ENCODE measurements around the gene ZNF726. TPM values are rescaled to one million over a fixed set of nuclear protein-coding genes. Genes with fewer than 3 reads are reported as not detected.

The ZNF726 gene
- polyA plus RNA-seq, 2 of the 4 experiments (the other 2 are of a cell fraction) = 1.3 to 2.1 TPM

DNA sequence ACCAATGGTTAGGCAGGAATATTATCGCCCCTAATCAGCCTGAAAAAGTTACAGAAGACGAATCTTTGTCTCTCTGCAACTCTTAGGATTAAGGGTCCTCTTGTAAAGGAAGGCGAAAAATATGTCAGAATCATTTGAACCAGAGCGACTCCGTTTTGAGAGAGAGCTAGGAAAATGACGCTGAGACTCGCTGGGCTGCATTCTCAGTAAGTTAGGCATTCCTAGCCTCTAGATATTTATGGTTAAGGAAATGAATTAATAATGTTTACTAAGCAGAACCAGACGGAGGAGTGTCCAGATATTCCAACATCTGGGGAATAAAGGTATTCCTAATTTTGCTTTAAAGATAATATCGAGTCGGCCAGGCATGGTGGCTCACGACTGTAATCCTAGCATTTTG lies 755 bp upstream of the ZNF726 start (continued):
- TF ChIP-seq, protein P1, sequence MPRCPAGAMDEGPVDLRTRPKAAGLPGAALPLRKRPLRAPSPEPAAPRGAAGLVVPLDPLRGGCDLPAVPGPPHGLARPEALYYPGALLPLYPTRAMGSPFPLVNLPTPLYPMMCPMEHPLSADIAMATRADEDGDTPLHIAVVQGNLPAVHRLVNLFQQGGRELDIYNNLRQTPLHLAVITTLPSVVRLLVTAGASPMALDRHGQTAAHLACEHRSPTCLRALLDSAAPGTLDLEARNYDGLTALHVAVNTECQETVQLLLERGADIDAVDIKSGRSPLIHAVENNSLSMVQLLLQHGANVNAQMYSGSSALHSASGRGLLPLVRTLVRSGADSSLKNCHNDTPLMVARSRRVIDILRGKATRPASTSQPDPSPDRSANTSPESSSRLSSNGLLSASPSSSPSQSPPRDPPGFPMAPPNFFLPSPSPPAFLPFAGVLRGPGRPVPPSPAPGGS (IDR thresholded peaks at IDR 0.05) = no peak
- TF ChIP-seq CBX2 (IDR thresholded peaks at IDR 0.05; ENCODE audit: borderline replicate concordance, low read depth) = no peak
- TF ChIP-seq, protein P2, sequence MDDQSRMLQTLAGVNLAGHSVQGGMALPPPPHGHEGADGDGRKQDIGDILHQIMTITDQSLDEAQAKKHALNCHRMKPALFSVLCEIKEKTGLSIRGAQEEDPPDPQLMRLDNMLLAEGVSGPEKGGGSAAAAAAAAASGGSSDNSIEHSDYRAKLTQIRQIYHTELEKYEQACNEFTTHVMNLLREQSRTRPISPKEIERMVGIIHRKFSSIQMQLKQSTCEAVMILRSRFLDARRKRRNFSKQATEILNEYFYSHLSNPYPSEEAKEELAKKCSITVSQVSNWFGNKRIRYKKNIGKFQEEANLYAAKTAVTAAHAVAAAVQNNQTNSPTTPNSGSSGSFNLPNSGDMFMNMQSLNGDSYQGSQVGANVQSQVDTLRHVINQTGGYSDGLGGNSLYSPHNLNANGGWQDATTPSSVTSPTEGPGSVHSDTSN (IDR thresholded peaks at IDR 0.05) = no peak
- no peak for TF ChIP-seq RCOR1 (IDR thresholded peaks at IDR 0.05; ENCODE audit: low read depth, low read length)

GRCh38 chr19:23916991-23917390 lies 2.3 kb downstream of the ZNF726 start:
- FAIRE-seq = no peak
- CTCF ChIA-PET = no interaction called here
- H3K4me2 ChIP-seq = no peak overlapping the region
- H3K27ac ChIP-seq = no peak overlapping the region
- no peak overlapping the region for H3K4me3 ChIP-seq
- no peak for TF ChIP-seq SMC3 (IDR thresholded peaks at IDR 0.05)
- no peak for TF ChIP-seq REST (IDR thresholded peaks at IDR 0.05)
- no peak for TF ChIP-seq GATA3 (IDR thresholded peaks at IDR 0.05; ENCODE audit: borderline replicate concordance)
- TF ChIP-seq, protein P3, sequence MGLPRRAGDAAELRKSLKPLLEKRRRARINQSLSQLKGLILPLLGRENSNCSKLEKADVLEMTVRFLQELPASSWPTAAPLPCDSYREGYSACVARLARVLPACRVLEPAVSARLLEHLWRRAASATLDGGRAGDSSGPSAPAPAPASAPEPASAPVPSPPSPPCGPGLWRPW (IDR thresholded peaks at IDR 0.05) = no peak
- TF ChIP-seq HOXA7 (CRISPR knock-in tag; IDR thresholded peaks at IDR 0.05) = no peak
- no peak for TF ChIP-seq HEYL (CRISPR knock-in tag; IDR thresholded peaks at IDR 0.05)
- no peak for TF ChIP-seq MAZ (IDR thresholded peaks at IDR 0.05; ENCODE audit: borderline replicate concordance, low read depth, low read length)
- TF ChIP-seq FOSB (CRISPR knock-in tag; IDR thresholded peaks at IDR 0.05) = no peak
- no peak for TF ChIP-seq ESRRA (IDR thresholded peaks at IDR 0.05; ENCODE audit: borderline replicate concordance, low read length)
- no peak for TF ChIP-seq MAX (IDR thresholded peaks at IDR 0.05)
- no peak for TF ChIP-seq FOXS1 (CRISPR knock-in tag; IDR thresholded peaks at IDR 0.05)
- TF ChIP-seq, protein P4, sequence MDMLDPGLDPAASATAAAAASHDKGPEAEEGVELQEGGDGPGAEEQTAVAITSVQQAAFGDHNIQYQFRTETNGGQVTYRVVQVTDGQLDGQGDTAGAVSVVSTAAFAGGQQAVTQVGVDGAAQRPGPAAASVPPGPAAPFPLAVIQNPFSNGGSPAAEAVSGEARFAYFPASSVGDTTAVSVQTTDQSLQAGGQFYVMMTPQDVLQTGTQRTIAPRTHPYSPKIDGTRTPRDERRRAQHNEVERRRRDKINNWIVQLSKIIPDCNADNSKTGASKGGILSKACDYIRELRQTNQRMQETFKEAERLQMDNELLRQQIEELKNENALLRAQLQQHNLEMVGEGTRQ (IDR thresholded peaks at IDR 0.05) = no peak
- TF ChIP-seq NR3C1 (IDR thresholded peaks at IDR 0.05) = no peak
- TF ChIP-seq, protein P5, sequence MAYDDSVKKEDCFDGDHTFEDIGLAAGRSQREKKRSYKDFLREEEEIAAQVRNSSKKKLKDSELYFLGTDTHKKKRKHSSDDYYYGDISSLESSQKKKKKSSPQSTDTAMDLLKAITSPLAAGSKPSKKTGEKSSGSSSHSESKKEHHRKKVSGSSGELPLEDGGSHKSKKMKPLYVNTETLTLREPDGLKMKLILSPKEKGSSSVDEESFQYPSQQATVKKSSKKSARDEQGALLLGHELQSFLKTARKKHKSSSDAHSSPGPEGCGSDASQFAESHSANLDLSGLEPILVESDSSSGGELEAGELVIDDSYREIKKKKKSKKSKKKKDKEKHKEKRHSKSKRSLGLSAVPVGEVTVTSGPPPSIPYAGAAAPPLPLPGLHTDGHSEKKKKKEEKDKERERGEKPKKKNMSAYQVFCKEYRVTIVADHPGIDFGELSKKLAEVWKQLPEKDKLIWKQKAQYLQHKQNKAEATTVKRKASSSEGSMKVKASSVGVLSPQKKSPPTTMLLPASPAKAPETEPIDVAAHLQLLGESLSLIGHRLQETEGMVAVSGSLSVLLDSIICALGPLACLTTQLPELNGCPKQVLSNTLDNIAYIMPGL (CRISPR knock-in tag; IDR thresholded peaks at IDR 0.05; ENCODE audit: borderline replicate concordance) = no peak
- TF ChIP-seq TFCP2L1 (CRISPR knock-in tag; IDR thresholded peaks at IDR 0.05) = no peak
- TF ChIP-seq EHF (CRISPR knock-in tag; IDR thresholded peaks at IDR 0.05) = no peak
- no peak for TF ChIP-seq SREBF2 (IDR thresholded peaks at IDR 0.05)
- POLR2A ChIA-PET = no interaction called here
- no peak for DNase-seq (ENCODE audit: low read depth in 1 of 2, low spot score in 1 of 2)
- H3K4me1 ChIP-seq = no peaks in the 10 kb centered on the region
- H3K9me3 ChIP-seq = peaks cover 61% of the 10 kb centered on the region
- no peak for ATAC-seq

Data from A549 (cell line).